ENCODE measurements around the gene COG8.

COG8 gene

GRCh38 chr16:69283851-69284250, 55.5 kb downstream of the COG8 start:
- no peak for DNase-seq

GRCh38 chr16:69277413-69277812, 62.0 kb downstream of the COG8 start:
- DNase-seq: no peak
